LNCAP (cell line): ENCODE data around the gene TRPV4.

Source experiments
- CTCF ChIP-seq: fragments of 450-650 bp; IDR thresholded peaks from 2 replicates; pipeline ENCODE4 v1.5.1; 2017; ENCODE audit warnings: mild to moderate bottlenecking

TRPV4 gene

GRCh38 chr12:109829667-109830066, 3.5 kb downstream of the TRPV4 start:
- no peak for TF ChIP-seq CTCF

GRCh38 chr12:109828754-109829511, 4.3 kb downstream of the TRPV4 start:
- no peak for TF ChIP-seq CTCF

- no peak for TF ChIP-seq CTCF
These were observed 5.3 kb downstream of the TRPV4 start for GRCh38 chr12:109827566-109828550.

GRCh38 chr12:109827080-109827479, 6.1 kb downstream of the TRPV4 start:
- TF ChIP-seq CTCF, result no peak

- no peak for TF ChIP-seq CTCF
These were observed 8.5 kb downstream of the TRPV4 start for GRCh38 chr12:109824731-109825130.

GRCh38 chr12:109822951-109823411, 10.2 kb downstream of the TRPV4 start:
- TF ChIP-seq CTCF, result no peak

GRCh38 chr12:109822416-109822815, 10.8 kb downstream of the TRPV4 start:
- no peak for TF ChIP-seq CTCF
